ENCODE data around the gene ZFYVE28.

The ZFYVE28 gene

GRCh38 chr4:2256156-2256731, 162.2 kb downstream of the ZFYVE28 start:
- no peak for TF ChIP-seq TAF1 (IDR thresholded peaks at IDR 0.05; ENCODE audit: borderline replicate concordance, insufficient read depth, low read length)

- TF ChIP-seq FOXP2 (optimal IDR thresholded peaks at IDR 0.05; ENCODE audit: borderline replicate concordance, extremely low read depth, extremely low read length, insufficient read depth) (no peak), POLR2AphosphoS5 (IDR thresholded peaks at IDR 0.05; ENCODE audit: low read depth, low read length) (no peak), SIN3A (IDR thresholded peaks at IDR 0.05; ENCODE audit: borderline replicate concordance, insufficient read depth, low read length) (no peak), TAF1 (IDR thresholded peaks at IDR 0.05; ENCODE audit: borderline replicate concordance, insufficient read depth, low read length) (no peak)
- TF ChIP-seq, protein P1, sequence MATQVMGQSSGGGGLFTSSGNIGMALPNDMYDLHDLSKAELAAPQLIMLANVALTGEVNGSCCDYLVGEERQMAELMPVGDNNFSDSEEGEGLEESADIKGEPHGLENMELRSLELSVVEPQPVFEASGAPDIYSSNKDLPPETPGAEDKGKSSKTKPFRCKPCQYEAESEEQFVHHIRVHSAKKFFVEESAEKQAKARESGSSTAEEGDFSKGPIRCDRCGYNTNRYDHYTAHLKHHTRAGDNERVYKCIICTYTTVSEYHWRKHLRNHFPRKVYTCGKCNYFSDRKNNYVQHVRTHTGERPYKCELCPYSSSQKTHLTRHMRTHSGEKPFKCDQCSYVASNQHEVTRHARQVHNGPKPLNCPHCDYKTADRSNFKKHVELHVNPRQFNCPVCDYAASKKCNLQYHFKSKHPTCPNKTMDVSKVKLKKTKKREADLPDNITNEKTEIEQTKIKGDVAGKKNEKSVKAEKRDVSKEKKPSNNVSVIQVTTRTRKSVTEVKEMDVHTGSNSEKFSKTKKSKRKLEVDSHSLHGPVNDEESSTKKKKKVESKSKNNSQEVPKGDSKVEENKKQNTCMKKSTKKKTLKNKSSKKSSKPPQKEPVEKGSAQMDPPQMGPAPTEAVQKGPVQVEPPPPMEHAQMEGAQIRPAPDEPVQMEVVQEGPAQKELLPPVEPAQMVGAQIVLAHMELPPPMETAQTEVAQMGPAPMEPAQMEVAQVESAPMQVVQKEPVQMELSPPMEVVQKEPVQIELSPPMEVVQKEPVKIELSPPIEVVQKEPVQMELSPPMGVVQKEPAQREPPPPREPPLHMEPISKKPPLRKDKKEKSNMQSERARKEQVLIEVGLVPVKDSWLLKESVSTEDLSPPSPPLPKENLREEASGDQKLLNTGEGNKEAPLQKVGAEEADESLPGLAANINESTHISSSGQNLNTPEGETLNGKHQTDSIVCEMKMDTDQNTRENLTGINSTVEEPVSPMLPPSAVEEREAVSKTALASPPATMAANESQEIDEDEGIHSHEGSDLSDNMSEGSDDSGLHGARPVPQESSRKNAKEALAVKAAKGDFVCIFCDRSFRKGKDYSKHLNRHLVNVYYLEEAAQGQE (IDR thresholded peaks at IDR 0.05; ENCODE audit: insufficient read depth in 1 of 2, low read depth in 2 of 2, low read length in 2 of 2), result no peak
These were observed 162.8 kb downstream of the ZFYVE28 start for GRCh38 chr4:2255501-2256155.

GRCh38 chr4:2254665-2255500, 163.6 kb downstream of the ZFYVE28 start:
- TF ChIP-seq, protein P1 (IDR thresholded peaks at IDR 0.05; ENCODE audit: insufficient read depth in 1 of 2, low read depth in 2 of 2, low read length in 2 of 2), result no peak
- TF ChIP-seq POLR2AphosphoS5 (IDR thresholded peaks at IDR 0.05; ENCODE audit: low read depth, low read length), result no peak
- no peak for TF ChIP-seq SIN3A (IDR thresholded peaks at IDR 0.05; ENCODE audit: borderline replicate concordance, insufficient read depth, low read length)
- no peak for TF ChIP-seq FOXP2 (optimal IDR thresholded peaks at IDR 0.05; ENCODE audit: borderline replicate concordance, extremely low read depth, extremely low read length, insufficient read depth)
- TF ChIP-seq TAF1 (IDR thresholded peaks at IDR 0.05; ENCODE audit: borderline replicate concordance, insufficient read depth, low read length), result no peak

DNA sequence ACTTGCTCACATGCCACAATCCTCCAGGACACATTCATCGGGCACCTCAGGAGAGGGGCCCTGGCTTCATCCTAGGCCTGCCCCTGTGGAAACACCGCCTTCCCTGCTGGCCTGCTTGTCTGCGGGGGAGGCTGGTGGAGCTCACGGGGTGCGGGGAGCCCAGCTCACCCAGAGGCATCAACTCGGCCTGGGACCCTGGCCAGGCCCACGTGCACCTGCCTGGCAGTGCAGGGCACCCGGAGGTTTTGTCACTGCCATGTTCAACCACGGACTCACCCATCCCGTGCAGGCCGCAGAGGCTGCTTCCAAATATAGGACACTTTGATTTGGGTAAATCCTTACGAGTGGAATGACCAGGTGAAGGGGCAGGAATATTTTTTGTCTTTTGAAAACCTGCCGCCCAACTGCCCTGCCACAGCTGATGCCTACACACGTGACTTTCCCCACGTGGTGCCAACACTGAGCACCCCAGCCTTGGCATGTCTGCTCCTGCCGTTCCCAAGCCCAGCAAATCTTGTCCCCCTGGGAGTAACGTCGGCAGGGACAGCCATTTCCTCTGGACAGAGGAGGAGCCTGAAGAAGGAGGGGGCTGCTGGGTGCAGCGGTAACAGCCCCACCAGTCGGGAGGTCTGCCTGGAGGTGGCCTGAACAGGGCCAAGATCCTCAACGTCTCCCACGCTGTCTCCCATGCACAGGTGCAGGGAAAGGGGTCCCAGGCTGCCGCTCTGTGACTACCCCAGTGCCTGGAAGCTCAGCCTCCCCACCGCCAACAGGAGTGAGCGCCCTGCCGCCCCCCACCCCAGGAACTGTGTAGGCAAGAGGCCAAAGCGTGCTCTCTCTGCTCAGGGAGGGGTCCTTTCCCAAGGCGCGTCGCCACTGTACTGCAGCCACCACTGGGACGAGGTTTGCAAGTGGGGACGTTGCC, 165.0 kb downstream of the ZFYVE28 start:
- TF ChIP-seq FOXP2 (optimal IDR thresholded peaks at IDR 0.05; ENCODE audit: borderline replicate concordance, extremely low read depth, extremely low read length, insufficient read depth), result no peak
- TF ChIP-seq TAF1 (IDR thresholded peaks at IDR 0.05; ENCODE audit: borderline replicate concordance, insufficient read depth, low read length), result no peak
- TF ChIP-seq POLR2AphosphoS5 (IDR thresholded peaks at IDR 0.05; ENCODE audit: low read depth, low read length), result no peak
- TF ChIP-seq, protein P1 (IDR thresholded peaks at IDR 0.05; ENCODE audit: insufficient read depth in 1 of 2, low read depth in 2 of 2, low read length in 2 of 2), result no peak
- TF ChIP-seq SIN3A (IDR thresholded peaks at IDR 0.05; ENCODE audit: borderline replicate concordance, insufficient read depth, low read length), result no peak
